ENCODE results near the gene COL4A2. TPM values are rescaled to one million over a fixed set of nuclear protein-coding genes. Genes with fewer than 3 reads are reported as not detected.

COL4A2 gene
- total RNA-seq, 1 experiment from 2014 or later, result 1.6 TPM

- H2AFZ ChIP-seq (ENCODE audit: low read depth, low read length, poor library complexity, severe bottlenecking), result no peak overlapping the region
Observed at GRCh38 chr13:110420626-110421025, 113.5 kb downstream of the COL4A2 start.

More at GRCh38 chr13:110420626-110421025, 113.5 kb downstream of the COL4A2 start:
- Histone ChIP-seq H3K36me3 (ENCODE audit: control insufficient read depth in 1 of 2, insufficient read depth in 2 of 2, low read length in 2 of 2) (no peaks in the 10 kb centered on the region), H3K4me1 (ENCODE audit: control insufficient read depth in 1 of 2, insufficient read depth in 2 of 2, low read length in 2 of 2) (peaks cover 0 to 3% of the 10 kb centered on the region in 2 experiments; a peak in 2 of 4 replicates), H3K79me2 (ENCODE audit: insufficient read depth, low read length) (no peaks in the 10 kb centered on the region), H3K9me2 (ENCODE audit: insufficient read depth) (no peaks in the 10 kb centered on the region), H3K4me2 (ENCODE audit: low read length) (no peak overlapping the region), H3K9ac (ENCODE audit: low read length) (no peak overlapping the region), H4K20me1 (ENCODE audit: insufficient read depth) (no peaks in the 10 kb centered on the region), H3K9me3 (ENCODE audit: control insufficient read depth in 1 of 2, insufficient read depth in 1 of 2, low read depth in 1 of 2, low read length in 2 of 2) (no peaks in the 10 kb centered on the region), H3K27me3 (ENCODE audit: insufficient read depth, low read length) (no peaks in the 10 kb centered on the region), H3K4me3 (replicated peaks in 1 of 2; ENCODE audit: low read depth in 1 of 2, low read length in 2 of 2) (no peak overlapping the region), H3K27ac (ENCODE audit: low read depth, low read length) (no peak overlapping the region)
- no peak for DNase-seq (ENCODE audit: low read depth, low spot score)
- ChIA-PET RAD21 (ENCODE audit: low non-redundant PET in 1 of 2, low total read pairs in 2 of 2, uncharacterized antibody in 2 of 2, unreplicated experiment in 2 of 2) (no interaction called here), POLR2A (no interaction called here), CTCF (no interaction called here)
- TF ChIP-seq EGR1 (IDR thresholded peaks at IDR 0.05; ENCODE audit: low read depth) (no peak), EZH2 (IDR thresholded peaks at IDR 0.05) (no peak), REST (IDR thresholded peaks at IDR 0.05; ENCODE audit: low read depth) (no peak), CBX3 (IDR thresholded peaks at IDR 0.05; ENCODE audit: low read depth) (no peak), CEBPB (IDR thresholded peaks at IDR 0.05; ENCODE audit: low read depth) (no peak), ELF1 (IDR thresholded peaks at IDR 0.05; ENCODE audit: borderline replicate concordance, low read depth) (no peak), JUND (IDR thresholded peaks at IDR 0.05) (no peak), ATF3 (IDR thresholded peaks at IDR 0.05) (no peak), POLR2A (IDR thresholded peaks at IDR 0.05; ENCODE audit: borderline replicate concordance, extremely low read depth, insufficient read depth, insufficient read length) (no peak), FOSL1 (IDR thresholded peaks at IDR 0.05; ENCODE audit: low read depth) (no peak), POLR2AphosphoS5 (IDR thresholded peaks at IDR 0.05; ENCODE audit: low read depth, low read length) (no peak), SIN3A (IDR thresholded peaks at IDR 0.05; ENCODE audit: low read depth) (no peak), SRF (IDR thresholded peaks at IDR 0.05; ENCODE audit: low read depth) (no peak)
- intact Hi-C loops (cut with micrococcal nuclease), result no loop called here
- no TSS peak for BruUV-seq (replicated peaks)
- ATAC-seq, result no peak
